Loucy (cell line): ENCODE data around the gene GEMIN7.

Source experiments
- H2AFZ ChIP-seq: fragments of 200-600 bp; sonication (generic); 2 replicates; pipeline ENCODE4 v1.6.0; 2016; ENCODE audit warnings: antibody characterized with exemption, mild to moderate bottlenecking, low read length, moderate library complexity
- H3F3A ChIP-seq: fragments of 200-600 bp; 2 replicates; pipeline ENCODE4 v1.6.0; 2016; ENCODE audit warnings: antibody characterized with exemption, low read depth, mild to moderate bottlenecking
- H3K27me3 ChIP-seq: fragments of 200-600 bp; sonication (generic); 2 replicates; pipeline ENCODE4 v1.6.1; 2014; ENCODE audit warnings: low read length, mild to moderate bottlenecking; ENCODE audit not compliant: insufficient read depth, poor library complexity, severe bottlenecking
- H3K36me3 ChIP-seq: fragments of 200-600 bp; sonication (generic); 2 replicates; pipeline ENCODE4 v1.6.1; 2016; ENCODE audit warnings: low read length; ENCODE audit not compliant: insufficient read depth
- H3K4me1 ChIP-seq: fragments of 200-600 bp; sonication (generic); 2 replicates; pipeline ENCODE4 v1.5.1; 2014; ENCODE audit warnings: low read length, mild to moderate bottlenecking; ENCODE audit not compliant: insufficient read depth, poor library complexity, severe bottlenecking
- H3K4me2 ChIP-seq: fragments of 200-600 bp; sonication (generic); 2 replicates; pipeline ENCODE4 v1.6.0; 2014; ENCODE audit warnings: antibody characterized with exemption, low read length, low read depth, mild to moderate bottlenecking; ENCODE audit not compliant: poor library complexity, severe bottlenecking
- H3K4me3 ChIP-seq: fragments of 200-600 bp; sonication (generic); 2 replicates; pipeline ENCODE4 v1.5.1; 2014; ENCODE audit warnings: low read length, mild to moderate bottlenecking, mixed read lengths; ENCODE audit not compliant: poor library complexity, severe bottlenecking
- H3K79me2 ChIP-seq: fragments of 200-600 bp; sonication (generic); 2 replicates; pipeline ENCODE4 v1.6.1; 2014; ENCODE audit warnings: low read length; ENCODE audit not compliant: insufficient read depth
- H3K9ac ChIP-seq: fragments of 200-600 bp; sonication (generic); 2 replicates; pipeline ENCODE4 v1.6.0; 2014; ENCODE audit warnings: mild to moderate bottlenecking, low read depth, low read length, moderate library complexity; ENCODE audit not compliant: poor library complexity, severe bottlenecking
- H3K9me2 ChIP-seq: fragments of 200-600 bp; sonication (generic); replicated peaks from 2 replicates; pipeline ENCODE4 v1.6.1; 2016; ENCODE audit warnings: low read depth, low read length, mixed read lengths
- H3K9me3 ChIP-seq: fragments of 200-600 bp; sonication (generic); 2 replicates; pipeline ENCODE4 v1.6.1; 2014; ENCODE audit warnings: mild to moderate bottlenecking, antibody characterized with exemption, low read length, low read depth; ENCODE audit not compliant: insufficient read depth
- H4K20me1 ChIP-seq: fragments of 200-600 bp; sonication (generic); 2 replicates; pipeline ENCODE4 v1.6.0; 2014; ENCODE audit warnings: antibody characterized with exemption, low read length, mild to moderate bottlenecking; ENCODE audit not compliant: insufficient read depth, poor library complexity, severe bottlenecking
- EZH2phosphoT487 ChIP-seq: fragments of 200-600 bp; IDR thresholded peaks from 2 replicates; pipeline ENCODE4 v1.6.1; 2018; ENCODE audit warnings: antibody characterized with exemption, mild to moderate bottlenecking, moderate library complexity, borderline replicate concordance
- TF ChIP-seq, protein P1 (sequence below): fragments of 200-600 bp; sonication (generic); conservative IDR thresholded peaks from 2 replicates; pipeline ENCODE4 v1.5.1; 2014; ENCODE audit warnings: mild to moderate bottlenecking, antibody characterized with exemption, low read length

Gene GEMIN7

DNA sequence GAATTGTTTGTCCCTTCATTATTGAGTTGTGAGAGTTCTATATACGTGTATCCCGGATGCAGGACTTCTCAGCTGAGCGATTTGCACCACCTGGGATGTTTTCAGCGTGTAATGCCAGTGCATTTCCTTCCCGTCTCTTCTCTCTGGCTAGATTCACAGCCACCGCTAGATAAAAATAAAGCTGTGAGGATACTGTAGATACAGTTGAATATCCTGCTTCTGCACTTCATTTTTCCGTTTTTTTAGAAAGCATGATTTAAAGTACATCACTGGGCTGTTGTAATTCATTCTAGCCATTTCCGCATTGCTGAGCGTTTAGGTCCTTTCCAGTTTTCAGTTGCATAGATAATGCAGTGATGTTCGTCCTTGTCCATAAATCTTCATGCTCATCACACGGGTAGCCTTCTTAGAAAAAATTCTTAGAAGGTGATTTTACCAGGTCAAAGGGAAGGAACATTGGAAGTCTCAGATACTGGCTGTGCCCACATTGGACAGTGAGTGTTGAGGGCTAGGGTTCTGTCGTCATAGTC, 28.6 kb downstream of the GEMIN7 start:
- H3F3A ChIP-seq: no peaks in the 10 kb centered on the region
- TF ChIP-seq, protein P1, sequence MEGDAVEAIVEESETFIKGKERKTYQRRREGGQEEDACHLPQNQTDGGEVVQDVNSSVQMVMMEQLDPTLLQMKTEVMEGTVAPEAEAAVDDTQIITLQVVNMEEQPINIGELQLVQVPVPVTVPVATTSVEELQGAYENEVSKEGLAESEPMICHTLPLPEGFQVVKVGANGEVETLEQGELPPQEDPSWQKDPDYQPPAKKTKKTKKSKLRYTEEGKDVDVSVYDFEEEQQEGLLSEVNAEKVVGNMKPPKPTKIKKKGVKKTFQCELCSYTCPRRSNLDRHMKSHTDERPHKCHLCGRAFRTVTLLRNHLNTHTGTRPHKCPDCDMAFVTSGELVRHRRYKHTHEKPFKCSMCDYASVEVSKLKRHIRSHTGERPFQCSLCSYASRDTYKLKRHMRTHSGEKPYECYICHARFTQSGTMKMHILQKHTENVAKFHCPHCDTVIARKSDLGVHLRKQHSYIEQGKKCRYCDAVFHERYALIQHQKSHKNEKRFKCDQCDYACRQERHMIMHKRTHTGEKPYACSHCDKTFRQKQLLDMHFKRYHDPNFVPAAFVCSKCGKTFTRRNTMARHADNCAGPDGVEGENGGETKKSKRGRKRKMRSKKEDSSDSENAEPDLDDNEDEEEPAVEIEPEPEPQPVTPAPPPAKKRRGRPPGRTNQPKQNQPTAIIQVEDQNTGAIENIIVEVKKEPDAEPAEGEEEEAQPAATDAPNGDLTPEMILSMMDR: no peak
- TF ChIP-seq EZH2phosphoT487: no peak
- H3K4me3 ChIP-seq: no peak overlapping the region
- peaks cover 82% of the 10 kb centered on the region for H3K79me2 ChIP-seq
- no peaks in the 10 kb centered on the region for H3K9me3 ChIP-seq
- H3K4me2 ChIP-seq: no peak overlapping the region
- peaks cover 6% of the 10 kb centered on the region for H4K20me1 ChIP-seq
- H3K36me3 ChIP-seq: peaks cover 15% of the 10 kb centered on the region; the same call in 1 of the 2 replicates
- no peak overlapping the region for H3K9ac ChIP-seq
- H3K27me3 ChIP-seq: no peaks in the 10 kb centered on the region
- no peak overlapping the region for H2AFZ ChIP-seq
- no peaks in the 10 kb centered on the region for H3K9me2 ChIP-seq
- peaks cover 7% of the 10 kb centered on the region for H3K4me1 ChIP-seq

DNA sequence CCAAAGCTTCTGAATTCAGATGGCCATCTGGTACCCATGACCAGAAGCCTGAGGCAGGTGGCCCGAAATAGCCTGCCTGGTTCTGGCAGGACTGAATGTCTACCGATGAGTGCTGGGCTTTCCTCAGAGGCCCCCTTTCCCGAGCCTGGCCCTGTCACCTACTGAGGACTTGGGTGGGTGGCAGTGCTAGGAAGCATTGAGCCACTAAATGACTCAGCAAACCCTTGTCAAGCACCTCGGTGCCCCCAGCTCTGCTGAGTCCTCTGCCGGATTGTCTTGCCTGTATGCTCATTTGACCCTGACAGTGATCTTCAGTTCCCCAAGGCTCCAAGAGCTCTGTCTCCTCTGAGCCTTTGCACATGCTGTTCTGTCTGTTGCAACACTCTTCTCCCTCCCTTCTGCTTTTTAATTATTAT, 31.8 kb downstream of the GEMIN7 start:
- peaks cover 17% of the 10 kb centered on the region; the same call in 1 of the 2 replicates for H3K36me3 ChIP-seq
- H3K79me2 ChIP-seq: peaks cover 83% of the 10 kb centered on the region
- TF ChIP-seq, protein P1: no peak
- no peak for TF ChIP-seq EZH2phosphoT487
- H3F3A ChIP-seq: no peaks in the 10 kb centered on the region
- H3K4me2 ChIP-seq: no peak overlapping the region
- no peak overlapping the region for H3K4me3 ChIP-seq
- no peaks in the 10 kb centered on the region for H3K9me2 ChIP-seq
- peaks cover 7% of the 10 kb centered on the region for H4K20me1 ChIP-seq
- H3K9ac ChIP-seq: no peak overlapping the region
- no peak overlapping the region for H2AFZ ChIP-seq
- no peaks in the 10 kb centered on the region for H3K27me3 ChIP-seq
- no peaks in the 10 kb centered on the region for H3K4me1 ChIP-seq
- no peaks in the 10 kb centered on the region for H3K9me3 ChIP-seq

DNA sequence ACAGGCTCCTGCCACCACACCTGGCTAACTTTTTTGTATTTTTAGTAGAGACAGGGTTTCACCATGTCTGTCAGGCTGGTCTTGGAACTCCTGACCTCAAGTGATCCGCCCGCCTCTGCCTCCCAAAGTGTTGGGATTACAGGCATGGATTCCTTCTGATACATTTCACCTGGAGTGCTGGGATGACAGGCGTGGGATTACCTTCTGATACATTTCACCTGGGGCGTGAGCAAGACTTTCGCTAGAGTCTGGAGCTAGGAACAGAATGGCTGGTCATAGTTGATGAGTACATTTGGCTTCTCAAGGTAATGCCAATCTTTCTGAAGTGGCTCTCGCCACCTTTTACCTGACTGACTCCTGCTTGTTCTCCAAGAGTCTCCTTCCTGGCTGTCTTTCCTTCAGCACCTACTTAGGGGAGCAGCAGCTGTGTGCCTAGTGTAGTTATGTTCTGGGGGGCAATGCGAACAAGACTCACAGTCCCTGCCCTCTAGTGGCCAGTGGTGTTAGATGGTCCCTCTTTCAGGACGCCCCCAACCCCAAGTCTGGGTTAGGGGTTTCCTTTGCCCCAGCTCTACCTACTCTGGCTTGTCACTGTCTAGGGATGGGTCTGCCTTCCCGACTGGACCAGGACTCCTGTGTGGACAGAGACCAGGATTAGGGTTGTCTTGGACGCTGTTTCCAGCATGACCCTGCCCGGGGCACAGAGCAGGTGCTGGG, 33.2 kb downstream of the GEMIN7 start:
- Histone ChIP-seq H3K27me3 (no peaks in the 10 kb centered on the region), H3K9me3 (no peaks in the 10 kb centered on the region), H3K9me2 (no peaks in the 10 kb centered on the region), H3K4me3 (no peak overlapping the region), H4K20me1 (peaks cover 10% of the 10 kb centered on the region), H3K36me3 (peaks cover 17% of the 10 kb centered on the region; the same call in 1 of the 2 replicates), H3F3A (no peaks in the 10 kb centered on the region), H3K9ac (no peak overlapping the region), H3K4me2 (no peak overlapping the region), H2AFZ (no peak overlapping the region), H3K4me1 (peaks cover 9% of the 10 kb centered on the region), H3K79me2 (peaks cover 85% of the 10 kb centered on the region)
- TF ChIP-seq EZH2phosphoT487: no peak
- TF ChIP-seq, protein P1: peak; percentile 51
